Measurements from ENCODE around the gene RFK. TPM values are rescaled to one million over a fixed set of nuclear protein-coding genes. Genes with fewer than 3 reads are reported as not detected.

Gene RFK
- total RNA-seq, 1 donor, result 35.8 TPM

GRCh38 chr9:76359766-76360165 lies 34.5 kb downstream of the RFK start:
- no peak overlapping the region for H3K4me3 ChIP-seq (ENCODE audit: low read depth, low read length)
- no peak for DNase-seq (ENCODE audit: low read depth)
- no peak for TF ChIP-seq CTCF (IDR thresholded peaks at IDR 0.05; ENCODE audit: insufficient read depth, low read depth, low read length)

GRCh38 chr9:76359365-76359764 lies 34.9 kb downstream of the RFK start:
- H3K4me3 ChIP-seq (ENCODE audit: low read depth, low read length), result no peak overlapping the region
- DNase-seq (ENCODE audit: low read depth), result no peak

GRCh38 chr9:76358628-76359280 lies 35.5 kb downstream of the RFK start:
- H3K4me3 ChIP-seq (ENCODE audit: low read depth, low read length), result no peak overlapping the region
- no peak for DNase-seq (ENCODE audit: low read depth)
- TF ChIP-seq CTCF (IDR thresholded peaks at IDR 0.05; ENCODE audit: insufficient read depth, low read depth, low read length), result no peak

More at GRCh38 chr9:76359365-76359764, 34.9 kb downstream of the RFK start:
- TF ChIP-seq CTCF (IDR thresholded peaks at IDR 0.05; ENCODE audit: insufficient read depth, low read depth, low read length), result no peak

GRCh38 chr9:76357555-76357954 lies 36.7 kb downstream of the RFK start:
- no peak for TF ChIP-seq CTCF (IDR thresholded peaks at IDR 0.05; ENCODE audit: insufficient read depth, low read depth, low read length)
- DNase-seq (ENCODE audit: low read depth), result no peak
- no peak overlapping the region for H3K4me3 ChIP-seq (ENCODE audit: low read depth, low read length)

- no peak for TF ChIP-seq CTCF (IDR thresholded peaks at IDR 0.05; ENCODE audit: insufficient read depth, low read depth, low read length)
- no peak overlapping the region for H3K4me3 ChIP-seq (ENCODE audit: low read depth, low read length)
- no peak for DNase-seq (ENCODE audit: low read depth)
Observed at GRCh38 chr9:76355886-76356285, 38.3 kb downstream of the RFK start.

- TF ChIP-seq CTCF (IDR thresholded peaks at IDR 0.05; ENCODE audit: insufficient read depth, low read depth, low read length), result no peak
- no peak for DNase-seq (ENCODE audit: low read depth)
- H3K4me3 ChIP-seq (ENCODE audit: low read depth, low read length), result no peak overlapping the region
Observed at GRCh38 chr9:76354221-76354620, 40.0 kb downstream of the RFK start.

GRCh38 chr9:76353280-76353679 lies 40.9 kb downstream of the RFK start:
- no peak for TF ChIP-seq CTCF (IDR thresholded peaks at IDR 0.05; ENCODE audit: insufficient read depth, low read depth, low read length)
- DNase-seq (ENCODE audit: low read depth), result peak; percentile 21
- no peak overlapping the region for H3K4me3 ChIP-seq (ENCODE audit: low read depth, low read length)
